HG03442 (cell line): ENCODE data around the gene CTNNA3.

Experiments used
- ATAC-seq: cut with Tn5 transposase; IDR thresholded peaks from one replicate; pipeline ENCODE4 v1.9.1; 2021; ENCODE audit warnings: mild to moderate bottlenecking, moderate library complexity; ENCODE audit not compliant: unreplicated experiment

The CTNNA3 gene

GRCh38 chr10:66836057-66836456 lies 859.9 kb downstream of the CTNNA3 start:
- ATAC-seq = no peak

- ATAC-seq = no peak
Measured at GRCh38 chr10:66835400-66835799, 860.6 kb downstream of the CTNNA3 start.

- no peak for ATAC-seq
Measured at GRCh38 chr10:66834802-66835201, 861.2 kb downstream of the CTNNA3 start.

DNA sequence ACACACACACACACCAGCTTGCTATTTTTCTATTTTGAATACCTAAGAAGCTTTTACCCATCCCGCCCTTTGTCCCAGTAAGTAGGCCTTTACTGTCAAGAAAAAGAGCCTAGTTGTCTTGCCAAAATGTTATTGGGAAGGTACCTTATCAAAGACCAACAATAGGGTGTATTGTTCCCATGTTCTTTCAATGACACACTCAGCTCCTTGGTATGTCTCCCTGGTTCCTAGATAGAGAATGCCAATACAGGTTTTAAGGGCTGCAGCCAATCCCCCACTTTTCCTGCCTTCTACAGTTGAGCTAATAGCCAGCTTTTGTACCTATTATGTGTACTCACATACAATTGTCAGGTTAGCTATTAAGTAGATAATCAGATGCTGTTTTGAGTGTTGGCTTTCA lies 862.1 kb downstream of the CTNNA3 start:
- ATAC-seq = no peak

DNA sequence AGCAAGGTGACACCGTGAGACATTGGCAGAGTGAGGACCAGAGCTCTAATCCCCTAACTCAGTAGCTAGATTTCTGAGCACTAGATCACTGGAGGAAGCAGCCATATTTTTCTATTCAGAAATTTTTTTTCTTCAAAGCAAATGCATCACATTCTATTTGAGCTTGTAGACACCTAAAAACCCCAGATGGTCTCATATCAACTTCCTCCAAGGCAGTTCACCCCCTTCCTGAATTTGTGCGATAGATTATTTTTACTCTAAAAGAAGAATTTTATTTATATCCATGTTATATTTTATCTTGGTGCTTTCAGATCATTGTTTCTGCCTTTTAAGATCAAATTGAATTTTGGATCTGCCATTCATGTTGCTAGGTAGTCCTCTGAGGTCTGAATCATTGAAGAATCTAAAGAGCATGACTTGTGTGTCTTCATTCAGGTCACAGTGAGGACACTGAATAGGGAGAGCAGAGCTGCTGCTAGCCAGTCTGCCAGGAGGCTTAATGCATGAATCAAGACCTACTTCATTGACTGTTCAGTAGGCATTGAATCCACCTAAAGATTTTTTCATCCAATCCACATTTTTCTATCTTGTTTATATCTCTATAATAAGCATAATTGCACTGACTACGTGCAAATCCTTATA lies 863.1 kb downstream of the CTNNA3 start:
- no peak for ATAC-seq

- no peak for ATAC-seq
Measured at GRCh38 chr10:66828957-66829356, 867.0 kb downstream of the CTNNA3 start.

DNA sequence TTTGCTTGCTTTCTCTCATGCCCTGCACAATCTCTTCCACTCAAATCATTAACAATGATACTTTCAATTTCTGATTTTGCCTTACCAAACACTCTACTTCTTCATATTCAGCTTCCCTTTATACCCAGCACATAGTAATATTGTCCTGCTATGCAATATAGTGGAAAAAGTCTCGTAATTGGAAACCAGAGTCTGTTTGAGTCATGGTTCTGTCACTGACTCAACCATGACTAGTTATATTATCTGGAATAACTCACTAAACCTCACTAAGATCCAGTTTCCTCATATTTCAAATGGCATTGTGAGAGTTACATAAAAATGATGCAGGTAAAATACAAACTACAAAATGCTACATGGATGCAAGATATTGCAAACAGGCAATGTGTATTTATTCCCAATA lies 868.6 kb downstream of the CTNNA3 start:
- no peak for ATAC-seq

DNA sequence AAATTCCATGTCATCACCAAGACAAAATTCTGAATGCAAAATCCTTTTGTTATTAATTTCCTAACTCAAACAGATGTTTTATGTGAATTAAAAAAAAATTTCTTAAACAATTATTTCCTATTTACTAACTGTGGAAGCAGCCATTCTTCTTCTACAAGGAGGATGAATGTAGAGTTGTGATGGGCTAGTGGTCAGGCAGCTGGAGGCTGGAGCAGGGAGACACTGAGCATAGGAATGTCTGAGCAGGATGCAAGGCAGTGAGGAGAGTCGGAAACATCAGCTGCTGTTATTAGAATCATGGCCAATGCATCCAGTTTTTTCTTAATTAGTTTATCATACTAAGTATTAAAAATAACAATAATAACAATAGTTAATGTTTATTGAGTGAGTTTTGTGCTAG lies 872.7 kb downstream of the CTNNA3 start:
- no peak for ATAC-seq

DNA sequence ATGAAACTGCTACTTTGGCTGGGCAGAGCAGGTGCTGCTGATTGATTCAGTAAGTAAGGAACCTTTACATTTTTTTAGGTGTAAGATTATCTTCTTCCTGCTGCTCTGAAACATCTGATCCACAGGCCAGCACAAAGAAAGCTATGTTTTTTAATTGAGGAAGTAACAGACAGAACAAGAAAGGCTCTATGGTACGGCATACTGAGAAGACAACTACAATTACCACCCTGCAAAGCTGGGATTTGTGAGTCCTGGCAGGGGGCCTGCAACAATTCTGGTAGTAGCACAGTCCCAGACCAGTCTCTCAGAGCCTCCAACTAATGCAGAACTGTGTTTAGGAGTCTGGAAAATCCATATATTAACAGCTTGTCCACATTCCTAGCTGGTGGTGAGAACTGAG lies 873.2 kb downstream of the CTNNA3 start:
- no peak for ATAC-seq

DNA sequence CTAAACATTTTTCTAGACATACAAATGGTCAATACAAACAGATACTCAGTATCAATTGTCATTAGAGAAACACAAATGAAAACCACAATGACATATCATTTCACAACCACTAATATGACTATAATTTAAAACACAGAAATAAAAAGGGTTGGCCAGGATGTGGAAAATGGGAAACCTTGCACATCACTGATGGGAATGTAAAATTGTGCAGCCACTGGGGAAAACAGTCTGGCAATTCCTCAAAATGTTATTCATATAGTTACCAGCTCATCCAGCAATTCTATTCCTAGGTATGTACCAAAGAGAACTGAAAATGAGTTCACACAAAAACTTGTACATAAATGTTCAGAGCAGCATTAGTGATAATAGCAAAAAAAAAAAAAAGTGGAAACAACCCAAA lies 876.3 kb downstream of the CTNNA3 start:
- no peak for ATAC-seq

- ATAC-seq = no peak
Measured at GRCh38 chr10:66813122-66813521, 882.9 kb downstream of the CTNNA3 start.

- no peak for ATAC-seq
Measured at GRCh38 chr10:66811211-66811610, 884.8 kb downstream of the CTNNA3 start.

GRCh38 chr10:66809402-66809801 lies 886.6 kb downstream of the CTNNA3 start:
- ATAC-seq = no peak

GRCh38 chr10:66805612-66806011 lies 890.4 kb downstream of the CTNNA3 start:
- no peak for ATAC-seq

- no peak for ATAC-seq
Measured at GRCh38 chr10:66804962-66805361, 891.0 kb downstream of the CTNNA3 start.

- ATAC-seq = no peak
Measured at GRCh38 chr10:66803174-66803573, 892.8 kb downstream of the CTNNA3 start.

- ATAC-seq = no peak
Measured at GRCh38 chr10:66799474-66799873, 896.5 kb downstream of the CTNNA3 start.

- no peak for ATAC-seq
Measured at GRCh38 chr10:66795866-66796265, 900.1 kb downstream of the CTNNA3 start.

DNA sequence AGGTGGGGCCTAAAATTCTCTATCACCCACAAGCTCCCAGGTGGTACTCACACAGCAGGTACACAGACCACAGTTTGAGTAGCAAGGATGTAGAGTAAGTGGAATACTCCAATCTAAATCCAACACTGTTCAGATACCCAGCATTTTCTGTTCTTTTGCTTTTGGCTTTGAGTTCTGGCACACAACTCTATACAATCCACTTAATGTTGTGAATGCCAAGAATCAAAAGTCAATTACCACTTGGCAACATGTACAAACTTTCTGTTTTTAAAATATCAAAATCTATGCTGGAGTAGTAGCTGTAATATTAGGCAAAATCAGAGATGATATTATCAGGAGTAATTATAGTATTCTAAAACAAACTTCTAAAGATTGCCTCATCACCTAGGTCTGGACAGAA lies 903.6 kb downstream of the CTNNA3 start:
- ATAC-seq = no peak

DNA sequence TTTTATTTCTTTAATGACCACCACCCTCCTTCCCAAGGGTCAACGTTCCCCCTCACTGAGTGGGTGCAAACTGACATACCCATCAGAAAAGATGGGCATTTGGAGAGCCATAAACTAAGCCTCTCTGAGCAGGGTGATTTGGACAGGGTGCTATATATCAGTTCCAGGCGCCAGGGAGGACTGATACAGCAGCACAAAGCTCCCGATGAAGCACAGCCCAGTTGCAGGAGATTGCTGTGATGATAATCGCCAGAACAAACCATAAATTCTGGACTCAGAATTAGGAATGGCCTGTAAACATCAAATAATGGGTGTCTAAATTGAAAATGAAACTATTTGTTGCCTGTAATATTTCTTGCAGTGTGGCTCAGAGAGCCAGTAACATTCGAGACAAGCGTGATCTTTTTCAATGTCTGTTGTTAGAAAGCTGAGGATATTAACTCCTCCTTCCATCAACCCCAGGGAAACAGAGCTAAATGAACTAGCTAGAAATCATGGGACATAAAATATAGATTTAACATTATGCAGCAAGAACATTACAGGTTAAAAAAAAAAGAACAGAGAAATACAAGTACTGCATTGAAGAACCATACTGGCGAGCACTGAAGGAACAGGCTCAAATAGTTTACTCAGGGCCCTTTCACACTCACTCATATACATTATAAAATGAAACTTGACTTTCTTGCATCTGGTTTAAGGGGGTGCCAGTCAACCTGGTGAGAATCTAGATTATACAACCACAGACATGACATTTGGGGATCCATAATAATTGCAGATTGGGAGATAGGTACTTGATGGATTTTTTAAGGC lies 907.6 kb downstream of the CTNNA3 start:
- ATAC-seq = no peak

DNA sequence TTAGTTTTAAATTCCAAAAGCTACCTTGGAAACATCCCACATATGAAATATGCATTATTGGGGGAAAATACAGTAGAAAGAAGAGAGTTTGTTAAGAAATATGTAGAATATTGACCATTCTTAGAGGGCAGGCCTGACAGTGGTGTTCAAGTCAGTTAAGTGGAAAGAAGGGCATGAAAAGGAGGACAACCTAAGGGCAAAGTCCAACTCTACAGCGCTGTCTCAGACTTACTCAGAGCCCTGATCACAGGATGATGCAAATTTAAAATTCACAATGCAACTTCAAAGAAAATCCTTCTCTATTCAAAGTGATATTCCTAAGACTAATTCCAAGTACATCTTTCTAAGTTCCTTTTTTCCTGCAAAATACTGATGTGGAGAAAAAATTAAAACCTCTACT lies 909.3 kb downstream of the CTNNA3 start:
- ATAC-seq = no peak

- no peak for ATAC-seq
Measured at GRCh38 chr10:66784770-66785169, 911.2 kb downstream of the CTNNA3 start.

GRCh38 chr10:66783316-66783715 lies 912.7 kb downstream of the CTNNA3 start:
- ATAC-seq = no peak
